Esophagus squamous epithelium (tissue), 5 donors: ENCODE results near the gene TERF2IP. TPM values are rescaled to one million over a fixed set of nuclear protein-coding genes. Genes with fewer than 3 reads are reported as not detected.

ENCODE experiments used
- DNase-seq: peaks from one replicate; lab custom pipeline; 2025; lab: John Stamatoyannopoulos, UW
- H3K27ac ChIP-seq, 4 donors: fragments of 200-600 bp; sonication (generic); one replicate each; pipeline ENCODE4 v1.5.1; 2016 to 2019; ENCODE audit warnings: mild to moderate bottlenecking in 1 of 4
- H3K27me3 ChIP-seq, 4 donors: fragments of 200-600 bp; sonication (generic); 1 replicate in 3 of 4; 2 replicates in 1 of 4; pipeline versions ENCODE4 v1.5.1 to v1.6.0; 2017 to 2021; ENCODE audit warnings: antibody characterized with exemption in 1 of 4
- H3K36me3 ChIP-seq, 3 donors: fragments of 200-600 bp; sonication (generic); one replicate each; pipeline ENCODE4 v1.5.1; 2016 to 2019
- H3K4me1 ChIP-seq, 3 donors: fragments of 200-600 bp; sonication (generic); one replicate each; pipeline ENCODE4 v1.5.1; 2017 to 2019
- H3K4me3 ChIP-seq, 4 donors: fragments of 200-600 bp; sonication (generic); 1 replicate in 3 of 4; 2 replicates in 1 of 4; pipeline ENCODE4 v1.5.1; 2016 to 2019; ENCODE audit warnings: mild to moderate bottlenecking in 2 of 4, moderate library complexity in 1 of 4
- H3K9me3 ChIP-seq, 3 donors: fragments of 200-600 bp; sonication (generic); one replicate each; pipeline ENCODE4 v1.5.1; 2016 to 2019
- POLR2A ChIP-seq, 4 donors: fragments of 450-650 bp; IDR thresholded peaks; one replicate each; pipeline ENCODE4 v1.6.1; 2017; ENCODE audit warnings: antibody characterized with exemption in 4 of 4, mild to moderate bottlenecking in 4 of 4, moderate library complexity in 3 of 4
- WGBS, 2 donors: methylation state at CpG; one replicate each; pipeline ENCODE4 v1.1.5; 2018; 5-methylcytosine and 5-hydroxymethylcytosine counted together
- intact Hi-C: fragments of 100-400 bp; cut with DNase I; formaldehyde crosslinking; loops from one replicate; pipeline ENCODE4 v1.15.0; 2022
- total RNA-seq, 4 donors: library from RNA; depleted of rRNA; stranded (reverse); fragments of >200 nt; gene quantifications; one replicate each; pipeline ENCODE4 v1.1.0, GENCODE V29; 2016
- TF ChIP-seq, protein P1 (sequence below), 6 experiments: fragments of 450-650 bp in 4 of 6; fragments of 200-600 bp in 2 of 6; sonication (generic) in 2 of 6; IDR thresholded peaks; one replicate each; pipeline ENCODE4 v1.5.1; 2016 to 2019; ENCODE audit warnings: antibody characterized with exemption in 6 of 6, mild to moderate bottlenecking in 4 of 6, moderate library complexity in 4 of 6
- donor health status: DM: yes; HTN: yes; CAD: no.

TERF2IP gene
- total RNA-seq, 4 donors from 2014 or later: 32.8 to 42.3 (median 36.3) TPM

DNA sequence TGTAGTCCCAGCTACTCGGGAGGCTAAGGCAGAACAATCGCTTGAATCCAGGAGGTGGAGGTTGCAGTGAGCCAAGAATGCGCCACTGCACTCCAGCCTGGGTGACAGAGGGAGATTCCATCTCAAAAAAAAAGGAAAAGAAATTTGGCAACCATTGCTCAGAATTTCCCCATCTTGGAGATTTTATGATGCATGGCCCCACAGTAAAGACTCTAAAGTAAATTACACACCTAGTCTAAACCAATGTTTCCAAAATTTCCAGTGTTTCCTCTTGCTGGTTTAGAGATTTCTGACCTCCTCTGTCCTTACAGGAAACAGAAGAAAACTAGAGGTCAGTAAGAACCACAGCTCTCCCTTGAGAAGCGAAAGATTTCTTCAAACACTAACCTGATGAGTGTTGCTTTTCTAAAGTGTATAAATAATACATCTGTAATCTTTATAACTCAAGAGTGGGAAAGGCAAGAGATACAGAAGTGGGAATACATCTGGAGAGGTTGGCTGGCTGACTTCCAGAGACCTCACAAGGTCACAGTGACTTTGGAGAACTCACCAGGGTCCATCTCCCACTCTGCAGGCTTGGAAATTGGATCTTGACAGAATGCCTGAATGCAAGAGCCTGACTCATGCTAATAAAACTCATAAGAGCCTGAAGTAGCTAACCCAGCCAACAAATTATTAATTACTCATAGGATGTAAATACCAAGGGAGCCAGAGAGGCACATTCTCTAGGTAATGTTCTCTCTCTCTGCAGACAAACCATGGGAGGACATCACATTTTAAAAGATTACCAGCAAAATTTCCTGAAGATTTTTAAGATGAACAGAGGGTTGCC lies 33.3 kb upstream of the TERF2IP start:
- Histone ChIP-seq H3K4me3 (no peak overlapping the region), H3K36me3 (peaks cover 0 to 100% (median 37%) of the 10 kb centered on the region in 3 donors), H3K27ac (no peak overlapping the region), H3K27me3 (no peaks in the 10 kb centered on the region), H3K9me3 (no peaks in the 10 kb centered on the region), H3K4me1 (no peaks in the 10 kb centered on the region)
- intact Hi-C loops: no loop called here
- no peak for DNase-seq
- 95 to 98% methylated on average over 4 of the region's 4 CpGs for WGBS, 2 donors
- TF ChIP-seq, protein P1, sequence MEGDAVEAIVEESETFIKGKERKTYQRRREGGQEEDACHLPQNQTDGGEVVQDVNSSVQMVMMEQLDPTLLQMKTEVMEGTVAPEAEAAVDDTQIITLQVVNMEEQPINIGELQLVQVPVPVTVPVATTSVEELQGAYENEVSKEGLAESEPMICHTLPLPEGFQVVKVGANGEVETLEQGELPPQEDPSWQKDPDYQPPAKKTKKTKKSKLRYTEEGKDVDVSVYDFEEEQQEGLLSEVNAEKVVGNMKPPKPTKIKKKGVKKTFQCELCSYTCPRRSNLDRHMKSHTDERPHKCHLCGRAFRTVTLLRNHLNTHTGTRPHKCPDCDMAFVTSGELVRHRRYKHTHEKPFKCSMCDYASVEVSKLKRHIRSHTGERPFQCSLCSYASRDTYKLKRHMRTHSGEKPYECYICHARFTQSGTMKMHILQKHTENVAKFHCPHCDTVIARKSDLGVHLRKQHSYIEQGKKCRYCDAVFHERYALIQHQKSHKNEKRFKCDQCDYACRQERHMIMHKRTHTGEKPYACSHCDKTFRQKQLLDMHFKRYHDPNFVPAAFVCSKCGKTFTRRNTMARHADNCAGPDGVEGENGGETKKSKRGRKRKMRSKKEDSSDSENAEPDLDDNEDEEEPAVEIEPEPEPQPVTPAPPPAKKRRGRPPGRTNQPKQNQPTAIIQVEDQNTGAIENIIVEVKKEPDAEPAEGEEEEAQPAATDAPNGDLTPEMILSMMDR (IDR thresholded peaks at IDR 0.05): no peak
- TF ChIP-seq POLR2A (IDR thresholded peaks at IDR 0.05): no peak

DNA sequence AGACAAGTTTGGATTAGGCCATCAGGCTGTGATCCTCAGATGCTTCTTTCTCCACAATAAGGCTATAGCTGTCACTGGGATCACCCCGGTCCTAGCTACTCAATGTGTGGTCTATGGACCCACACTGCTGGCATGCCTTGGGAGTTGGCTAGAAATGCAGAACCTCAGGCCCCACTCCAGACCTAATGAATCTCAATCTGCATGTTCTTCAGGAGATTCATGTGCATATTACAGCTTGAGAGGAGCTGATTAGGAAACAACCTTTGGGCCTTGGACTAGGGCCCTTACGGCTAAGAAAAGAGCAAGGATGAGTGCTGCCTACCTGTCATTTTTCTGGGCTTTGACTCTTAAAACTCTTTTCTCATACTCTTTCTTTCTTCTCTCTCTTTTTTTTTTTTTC lies 32.0 kb upstream of the TERF2IP start:
- no peak for TF ChIP-seq POLR2A (IDR thresholded peaks at IDR 0.05)
- TF ChIP-seq, protein P1 (IDR thresholded peaks at IDR 0.05): no peak
- Histone ChIP-seq H3K36me3 (peaks cover 5 to 98% (median 33%) of the 10 kb centered on the region in 3 donors), H3K4me1 (peaks cover 0 to 6% (median 0%) of the 10 kb centered on the region in 3 donors), H3K27ac (no peak overlapping the region), H3K9me3 (no peaks in the 10 kb centered on the region), H3K4me3 (no peak overlapping the region), H3K27me3 (no peaks in the 10 kb centered on the region)
- DNase-seq: no peak
- WGBS, 2 donors: 96 to 100% methylated on average over 2 of the region's 2 CpGs
- intact Hi-C loops: no loop called here

DNA sequence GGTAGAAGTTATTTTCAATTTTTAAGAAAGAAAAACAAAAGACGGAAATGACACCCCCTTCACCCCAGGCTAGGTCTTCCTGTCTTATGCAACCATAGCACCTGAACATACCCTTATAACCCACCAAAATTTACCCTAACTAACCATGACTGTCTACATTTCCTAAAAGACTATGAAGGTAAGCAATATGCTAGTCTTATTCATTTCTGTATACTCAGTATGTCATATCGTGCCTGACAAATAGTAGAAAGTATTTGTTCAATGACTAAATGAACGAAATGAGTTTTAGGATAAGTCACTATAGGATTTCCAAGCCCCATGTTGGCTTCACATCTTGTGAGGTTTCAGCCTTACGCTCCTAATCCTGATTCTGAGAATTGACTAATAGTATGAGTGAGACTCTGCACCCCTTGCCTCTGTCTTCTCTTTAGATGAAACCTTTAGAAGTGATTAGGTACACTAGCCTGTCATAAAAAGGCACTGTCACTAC lies 31.0 kb upstream of the TERF2IP start:
- H3K27ac ChIP-seq: peak overlapping the region in 1 of 4 donors; percentile 25
- H3K9me3 ChIP-seq: no peaks in the 10 kb centered on the region
- 75 to 86% methylated on average over 4 of the region's 4 CpGs for WGBS, 2 donors
- H3K36me3 ChIP-seq: peaks cover 6 to 88% (median 33%) of the 10 kb centered on the region in 3 donors
- H3K4me3 ChIP-seq: no peak overlapping the region
- DNase-seq: no peak
- H3K4me1 ChIP-seq: peaks cover 0 to 14% (median 3%) of the 10 kb centered on the region in 3 donors
- no peaks in the 10 kb centered on the region for H3K27me3 ChIP-seq
- intact Hi-C loops: no loop called here
- TF ChIP-seq, protein P1 (IDR thresholded peaks at IDR 0.05): no peak
- no peak for TF ChIP-seq POLR2A (IDR thresholded peaks at IDR 0.05)

DNA sequence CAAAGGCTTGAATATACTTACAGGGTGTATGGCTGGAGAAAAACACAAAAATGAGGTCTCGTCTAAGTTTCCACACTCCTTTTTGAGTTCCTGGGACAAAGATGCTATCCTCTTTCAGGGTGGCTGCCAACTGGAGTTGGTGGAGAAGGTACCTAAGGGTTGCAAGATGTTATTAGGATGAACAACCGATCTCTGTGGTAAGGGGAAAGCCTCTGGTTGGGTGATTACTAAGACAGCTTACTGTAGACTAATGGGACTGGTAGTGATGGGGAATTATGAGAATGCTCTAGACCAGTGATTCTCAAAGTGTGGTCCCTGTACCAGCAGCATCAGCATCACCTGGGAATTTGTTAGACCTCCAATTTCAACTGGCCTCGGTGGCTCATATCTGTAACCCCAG lies 30.5 kb upstream of the TERF2IP start:
- Histone ChIP-seq H3K27ac (peak overlapping the region in 1 of 4 donors; percentile 25), H3K4me1 (peaks cover 4 to 20% (median 8%) of the 10 kb centered on the region in 3 donors), H3K36me3 (peaks cover 6 to 83% (median 29%) of the 10 kb centered on the region in 3 donors), H3K9me3 (no peaks in the 10 kb centered on the region), H3K4me3 (no peak overlapping the region), H3K27me3 (no peaks in the 10 kb centered on the region)
- DNase-seq: no peak
- intact Hi-C loops: no loop called here
- WGBS, 2 donors: 79 to 96% methylated on average over 3 of the region's 3 CpGs
- TF ChIP-seq POLR2A (IDR thresholded peaks at IDR 0.05): no peak
- TF ChIP-seq, protein P1 (IDR thresholded peaks at IDR 0.05): no peak

DNA sequence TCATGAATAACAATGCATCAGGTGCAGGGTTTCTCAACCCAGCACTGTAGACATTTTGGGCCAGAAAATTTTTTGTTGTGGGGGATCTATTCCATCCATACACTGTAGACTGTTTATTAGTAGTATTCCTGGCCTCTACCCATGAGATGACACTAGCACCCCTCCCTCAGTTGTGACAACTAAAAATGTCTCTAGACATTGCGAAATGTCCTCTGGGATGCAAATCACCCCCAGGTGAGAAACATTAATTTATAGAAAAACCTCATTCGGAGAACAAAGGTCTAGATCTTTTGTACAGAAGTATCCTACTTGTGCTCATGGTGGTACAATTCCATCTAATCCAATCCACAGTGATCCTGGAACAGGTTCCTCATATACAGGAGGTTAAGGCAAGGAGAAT lies 28.8 kb upstream of the TERF2IP start:
- Histone ChIP-seq H3K36me3 (peaks cover 6 to 66% (median 25%) of the 10 kb centered on the region in 3 donors), H3K4me3 (no peak overlapping the region), H3K27me3 (no peaks in the 10 kb centered on the region), H3K27ac (no peak overlapping the region), H3K4me1 (peaks cover 7 to 31% (median 15%) of the 10 kb centered on the region in 3 donors), H3K9me3 (no peaks in the 10 kb centered on the region)
- intact Hi-C loops: no loop called here
- TF ChIP-seq, protein P1 (IDR thresholded peaks at IDR 0.05): no peak
- TF ChIP-seq POLR2A (IDR thresholded peaks at IDR 0.05): no peak
- no peak for DNase-seq
- WGBS, 2 donors: 80 to 97% methylated on average over 2 of the region's 2 CpGs
